SW 1271 (cell line): ENCODE data around the gene HSF2BP.
"Not testable (repeated sequence)": the region's sequence is repeated elsewhere in the genome, so short reads cannot be mapped to it uniquely, and the experiment has no call there.

Experiments used
- DNase-seq, 2 experiments: peaks; one replicate each; lab custom pipeline; 2025; lab: John Stamatoyannopoulos, UW

The HSF2BP gene

GRCh38 chr21:43619344-43619743, 39.9 kb downstream of the HSF2BP start:
- no peak for DNase-seq

- no peak for DNase-seq
Measured at GRCh38 chr21:43618940-43619339, 40.3 kb downstream of the HSF2BP start.

- DNase-seq: not testable (repeated sequence)
Measured at GRCh38 chr21:43616861-43617260, 42.4 kb downstream of the HSF2BP start.

GRCh38 chr21:43614839-43615238, 44.4 kb downstream of the HSF2BP start:
- DNase-seq: no peak

GRCh38 chr21:43613755-43614638, 45.3 kb downstream of the HSF2BP start:
- no peak for DNase-seq

GRCh38 chr21:43611598-43612369, 47.5 kb downstream of the HSF2BP start:
- DNase-seq: peak in 1 of 2 experiments; percentile 29

GRCh38 chr21:43609501-43610340, 49.6 kb downstream of the HSF2BP start:
- DNase-seq: no peak

GRCh38 chr21:43608664-43609063, 50.6 kb downstream of the HSF2BP start:
- no peak for DNase-seq

GRCh38 chr21:43608225-43608624, 51.1 kb downstream of the HSF2BP start:
- no peak for DNase-seq

- DNase-seq: no peak
Measured at GRCh38 chr21:43605320-43606215, 53.7 kb downstream of the HSF2BP start.

- no peak for DNase-seq
Measured at GRCh38 chr21:43604505-43605204, 54.6 kb downstream of the HSF2BP start.

- no peak for DNase-seq
Measured at GRCh38 chr21:43603641-43604504, 55.4 kb downstream of the HSF2BP start.

GRCh38 chr21:43603233-43603626, 56.1 kb downstream of the HSF2BP start:
- no peak for DNase-seq

GRCh38 chr21:43602266-43603232, 56.7 kb downstream of the HSF2BP start:
- DNase-seq: no peak

GRCh38 chr21:43600642-43601402, 58.5 kb downstream of the HSF2BP start:
- DNase-seq: peak; percentile 29 to 83

- DNase-seq: no peak
Measured at GRCh38 chr21:43599728-43600127, 59.6 kb downstream of the HSF2BP start.

- peak in 1 of 2 experiments; percentile 17 for DNase-seq
Measured at GRCh38 chr21:43598416-43599120, 60.7 kb downstream of the HSF2BP start.
